ENCODE results near the gene DNAJC25.

The DNAJC25 gene

GRCh38 chr9:111601237-111602018, 29.7 kb upstream of the DNAJC25 start:
- peaks cover 0 to 7% of the 10 kb centered on the region in 2 experiments; a peak in 1 of 3 replicates for H3K36me3 ChIP-seq (ENCODE audit: control insufficient read depth in 2 of 2, insufficient read depth in 1 of 2, low read length in 2 of 2)
- H3K9me3 ChIP-seq (ENCODE audit: control insufficient read depth, insufficient read depth, low read depth, low read length), result no peaks in the 10 kb centered on the region
- H3K4me3 ChIP-seq (ENCODE audit: low read depth, low read length), result no peak overlapping the region
- TF ChIP-seq ZBTB1 (tag by site-specific recombination; IDR thresholded peaks at IDR 0.05), result no peak
- POLR2A ChIA-PET, result no interaction called here
- CTCF ChIA-PET, result no interaction called here
- H3K4me1 ChIP-seq (ENCODE audit: control insufficient read depth, insufficient read depth, low read length), result peaks cover 5% of the 10 kb centered on the region; the same call in 1 of the 2 replicates
- H3K27ac ChIP-seq (ENCODE audit: extremely low read depth, low read depth, low read length), result no peak overlapping the region

GRCh38 chr9:111603041-111603440, 28.1 kb upstream of the DNAJC25 start:
- H3K27ac ChIP-seq (ENCODE audit: extremely low read depth, low read depth, low read length), result no peak overlapping the region
- H3K4me1 ChIP-seq (ENCODE audit: control insufficient read depth, insufficient read depth, low read length), result peaks cover 5% of the 10 kb centered on the region; the same call in 1 of the 2 replicates
- H3K9me3 ChIP-seq (ENCODE audit: control insufficient read depth, insufficient read depth, low read depth, low read length), result no peaks in the 10 kb centered on the region
- no peaks in the 10 kb centered on the region for H3K36me3 ChIP-seq (ENCODE audit: control insufficient read depth in 2 of 2, insufficient read depth in 1 of 2, low read length in 2 of 2)
- POLR2A ChIA-PET, result no interaction called here
- no peak overlapping the region for H3K4me3 ChIP-seq (ENCODE audit: low read depth, low read length)
- TF ChIP-seq PBX3 (CRISPR knock-in tag; IDR thresholded peaks at IDR 0.05) (no peak), AEBP2 (tag by site-specific recombination; IDR thresholded peaks at IDR 0.05; ENCODE audit: borderline replicate concordance) (no peak), ZNF239 (tag by site-specific recombination; IDR thresholded peaks at IDR 0.05) (no peak), BCL11B (tag by site-specific recombination; IDR thresholded peaks at IDR 0.05; ENCODE audit: low read depth) (no peak)
- CTCF ChIA-PET, result interaction anchor here (1.3 kb wide), 1 partner anchor 10 kb away, joined by 4 read pairs; no protein-coding TSS in a partner anchor

DNA sequence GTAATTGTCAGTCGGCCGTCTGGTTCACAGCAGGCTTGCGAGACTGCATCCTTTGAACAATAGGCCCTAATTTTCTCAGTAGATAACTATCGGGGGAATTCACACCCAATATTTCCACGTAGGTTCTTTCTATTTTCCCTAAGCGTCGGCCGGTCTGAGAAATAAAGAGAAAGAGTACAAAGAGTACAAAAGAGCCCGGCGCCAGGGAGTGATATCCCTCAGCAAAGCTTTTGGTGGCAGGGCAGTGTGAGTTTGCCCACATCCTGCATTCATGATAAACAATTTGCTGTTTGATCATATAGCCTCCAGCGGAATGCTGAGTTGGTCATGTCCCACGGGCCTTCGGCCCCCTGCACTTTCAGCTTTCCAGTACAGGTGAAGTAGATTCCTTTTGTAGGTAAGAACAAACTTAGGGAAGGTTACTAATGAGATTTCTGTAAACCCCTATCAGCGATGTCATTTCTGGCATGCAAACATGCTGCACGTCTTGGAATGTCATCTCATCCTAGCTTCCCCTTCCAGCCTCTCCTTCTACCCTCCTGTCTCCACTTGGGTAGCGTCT, 27.0 kb upstream of the DNAJC25 start:
- CTCF ChIA-PET, result interaction anchor here (0.6 to 1.3 kb wide), 2 partner anchors 9 to 68 kb away, joined by 3 to 4 read pairs; no protein-coding TSS in a partner anchor
- POLR2A ChIA-PET, result interaction anchor here (1.2 kb wide), 1 partner anchor 27 kb away, joined by 6 read pairs; the partner anchor contains the start of gene DNAJC25

More for the DNA sequence above, 27.0 kb upstream of the DNAJC25 start:
- peaks cover 5% of the 10 kb centered on the region; the same call in 1 of the 2 replicates for H3K4me1 ChIP-seq (ENCODE audit: control insufficient read depth, insufficient read depth, low read length)
- TF ChIP-seq ZNF530 (tag by site-specific recombination; IDR thresholded peaks at IDR 0.05; ENCODE audit: low read depth) (no peak), ZNF629 (tag by site-specific recombination; IDR thresholded peaks at IDR 0.05) (no peak), ZNF404 (tag by site-specific recombination; IDR thresholded peaks at IDR 0.05) (no peak), ZNF473 (tag by site-specific recombination; IDR thresholded peaks at IDR 0.05) (no peak), ZNF510 (tag by site-specific recombination; IDR thresholded peaks at IDR 0.05; ENCODE audit: insufficient replicate concordance) (no peak), ZNF660 (tag by site-specific recombination; IDR thresholded peaks at IDR 0.05) (no peak), MZF1 (tag by site-specific recombination; IDR thresholded peaks at IDR 0.05; ENCODE audit: borderline replicate concordance) (no peak), TSHZ1 (tag by site-specific recombination; IDR thresholded peaks at IDR 0.05; ENCODE audit: borderline replicate concordance) (no peak), ZNF423 (tag by site-specific recombination; IDR thresholded peaks at IDR 0.05) (no peak)
- no peaks in the 10 kb centered on the region for H3K9me3 ChIP-seq (ENCODE audit: control insufficient read depth, insufficient read depth, low read depth, low read length)
- H3K36me3 ChIP-seq (ENCODE audit: control insufficient read depth in 2 of 2, insufficient read depth in 1 of 2, low read length in 2 of 2), result no peaks in the 10 kb centered on the region
- H3K4me3 ChIP-seq (ENCODE audit: low read depth, low read length), result no peak overlapping the region
- H3K27ac ChIP-seq (ENCODE audit: extremely low read depth, low read depth, low read length), result no peak overlapping the region

Measured in HEK293 (cell line).